Endothelial cell of umbilical vein (primary cell): Measurements from ENCODE around the gene BBS10.

ENCODE experiments used
- EZH2 ChIP-seq: IDR thresholded peaks from 2 replicates; pipeline ENCODE4 v1.6.1; 2012; ENCODE audit warnings: borderline replicate concordance, low read depth, mild to moderate bottlenecking, moderate library complexity, low read length, inconsistent platforms; ENCODE audit not compliant: severe bottlenecking
- FOS ChIP-seq: IDR thresholded peaks from 2 replicates; pipeline ENCODE4 v1.6.1; 2011; ENCODE audit warnings: mild to moderate bottlenecking, low read length, moderate library complexity, borderline replicate concordance; ENCODE audit not compliant: insufficient read depth
- GATA2 ChIP-seq: IDR thresholded peaks from 2 replicates; pipeline ENCODE4 v1.7.0; 2011; ENCODE audit warnings: low read depth, mild to moderate bottlenecking, moderate library complexity, mixed read lengths, low read length; ENCODE audit not compliant: insufficient read length, insufficient read depth
- JUN ChIP-seq: IDR thresholded peaks from 2 replicates; pipeline ENCODE4 v1.6.1; 2011; ENCODE audit warnings: borderline replicate concordance, low read depth; ENCODE audit not compliant: insufficient read length, insufficient read depth
- POLR2A ChIP-seq: IDR thresholded peaks from 2 replicates; pipeline ENCODE4 v1.6.1; 2012; ENCODE audit warnings: low read depth, mild to moderate bottlenecking, control low read depth, low read length
- POLR2AphosphoS5 ChIP-seq: IDR thresholded peaks from 2 replicates; pipeline ENCODE4 v1.6.1; 2012; ENCODE audit warnings: low read depth, mild to moderate bottlenecking, control low read depth, low read length, moderate library complexity; ENCODE audit not compliant: insufficient read depth
- TF ChIP-seq, protein P1 (sequence below): IDR thresholded peaks from 2 replicates; pipeline ENCODE4 v1.6.1; 2011; ENCODE audit not compliant: insufficient read depth, insufficient read length
- TF ChIP-seq, protein P2 (sequence below), 2 donors: IDR thresholded peaks; 1 replicate in 1 of 2; 2 replicates in 1 of 2; pipeline ENCODE4 v1.5.1; 2011; ENCODE audit warnings: low read length in 2 of 2, mild to moderate bottlenecking in 2 of 2, moderate library complexity in 2 of 2, control low read depth in 1 of 2, inconsistent platforms in 1 of 2, low read depth in 1 of 2; ENCODE audit not compliant: insufficient read depth in 1 of 2; ENCODE audit errors: extremely low read depth in 1 of 2

DNA sequence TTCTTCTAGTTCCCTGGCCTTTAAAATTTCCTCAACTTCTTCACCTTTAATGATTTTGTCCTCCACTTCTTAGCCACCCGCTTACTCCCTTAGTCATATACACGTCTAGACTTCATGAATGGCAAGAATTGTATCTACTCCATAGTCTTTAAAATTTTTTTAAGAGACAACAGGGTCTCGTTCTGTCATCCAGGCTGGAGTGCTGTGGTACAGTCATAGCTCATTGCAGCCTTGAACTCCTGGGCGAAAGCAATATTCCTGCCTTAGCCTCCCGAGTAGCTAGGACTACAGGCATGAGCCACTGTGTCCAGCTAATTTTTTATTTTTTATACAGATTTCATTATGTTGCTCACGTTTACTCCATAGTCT lies 47.9 kb downstream of the BBS10 start:
- TF ChIP-seq, protein P1, sequence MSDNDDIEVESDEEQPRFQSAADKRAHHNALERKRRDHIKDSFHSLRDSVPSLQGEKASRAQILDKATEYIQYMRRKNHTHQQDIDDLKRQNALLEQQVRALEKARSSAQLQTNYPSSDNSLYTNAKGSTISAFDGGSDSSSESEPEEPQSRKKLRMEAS, result no peak
- TF ChIP-seq POLR2A (no peak), JUN (no peak), POLR2AphosphoS5 (no peak), FOS (no peak), EZH2 (no peak), GATA2 (no peak)
- TF ChIP-seq, protein P2, sequence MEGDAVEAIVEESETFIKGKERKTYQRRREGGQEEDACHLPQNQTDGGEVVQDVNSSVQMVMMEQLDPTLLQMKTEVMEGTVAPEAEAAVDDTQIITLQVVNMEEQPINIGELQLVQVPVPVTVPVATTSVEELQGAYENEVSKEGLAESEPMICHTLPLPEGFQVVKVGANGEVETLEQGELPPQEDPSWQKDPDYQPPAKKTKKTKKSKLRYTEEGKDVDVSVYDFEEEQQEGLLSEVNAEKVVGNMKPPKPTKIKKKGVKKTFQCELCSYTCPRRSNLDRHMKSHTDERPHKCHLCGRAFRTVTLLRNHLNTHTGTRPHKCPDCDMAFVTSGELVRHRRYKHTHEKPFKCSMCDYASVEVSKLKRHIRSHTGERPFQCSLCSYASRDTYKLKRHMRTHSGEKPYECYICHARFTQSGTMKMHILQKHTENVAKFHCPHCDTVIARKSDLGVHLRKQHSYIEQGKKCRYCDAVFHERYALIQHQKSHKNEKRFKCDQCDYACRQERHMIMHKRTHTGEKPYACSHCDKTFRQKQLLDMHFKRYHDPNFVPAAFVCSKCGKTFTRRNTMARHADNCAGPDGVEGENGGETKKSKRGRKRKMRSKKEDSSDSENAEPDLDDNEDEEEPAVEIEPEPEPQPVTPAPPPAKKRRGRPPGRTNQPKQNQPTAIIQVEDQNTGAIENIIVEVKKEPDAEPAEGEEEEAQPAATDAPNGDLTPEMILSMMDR (IDR thresholded peaks at IDR 0.05; ENCODE audit: extremely low read depth in 1 of 2, insufficient read depth in 1 of 2, low read depth in 1 of 2, low read length in 2 of 2), result no peak
